ENCODE measurements around the gene TCF4. TPM values are rescaled to one million over a fixed set of nuclear protein-coding genes. Genes with fewer than 3 reads are reported as not detected.

TCF4 gene
- total and polyA plus RNA-seq, 2 experiments from 2014 or later = 77.7 to 89.2 TPM

- TF ChIP-seq EZH2 (IDR thresholded peaks at IDR 0.05; ENCODE audit: low read depth, unreplicated experiment) (no peak), JUNB (IDR thresholded peaks at IDR 0.05; ENCODE audit: unreplicated experiment) (no peak)
Observed at GRCh38 chr18:55466789-55467188, 121.2 kb downstream of the TCF4 start (continued).

- Mint-ChIP-seq H3K4me1 (peaks cover 80% of the 10 kb centered on the region), H3K27me3 (ENCODE audit: insufficient read depth, low read depth, poor library complexity) (no peaks in the 10 kb centered on the region), H3K36me3 (ENCODE audit: low read depth) (peaks cover 3% of the 10 kb centered on the region; the same call in 1 of the 3 replicates), H3K4me3 (no peak overlapping the region), H3K9me3 (no peaks in the 10 kb centered on the region), H3K27ac (peak overlapping the region; percentile 72)
- H3K36me3 ChIP-seq (ENCODE audit: insufficient read depth) = no peaks in the 10 kb centered on the region
- TF ChIP-seq ETS1 (IDR thresholded peaks at IDR 0.05) = no peak
- H4K20me1 ChIP-seq (replicated peaks; ENCODE audit: insufficient read depth) = 0 out of 2 replicates have a peak, but pooled peaks cover 5% of the 10 kb centered on the region
- H3K4me1 ChIP-seq (ENCODE audit: insufficient read depth) = peaks cover 35% of the 10 kb centered on the region
- H3K27me3 ChIP-seq (ENCODE audit: insufficient read depth) = no peaks in the 10 kb centered on the region
- ATAC-seq (peak; percentile 58), DNase-seq (ENCODE audit: low spot score) (peak; percentile 26)
- H3K4me2 ChIP-seq = no peak overlapping the region
- no peak overlapping the region for H2AFZ ChIP-seq
- H3K27ac ChIP-seq (ENCODE audit: low read depth) = peak overlapping the region; percentile 28; the same call in 1 of the 2 replicates
- H3K9me2 ChIP-seq (ENCODE audit: insufficient read depth) = no peaks in the 10 kb centered on the region
- H3F3A ChIP-seq (replicated peaks; ENCODE audit: low read depth) = no peaks in the 10 kb centered on the region; the same call in 1 of the 2 replicates
- no peak overlapping the region for H3K4me3 ChIP-seq
- H3K79me2 ChIP-seq (replicated peaks; ENCODE audit: insufficient read depth) = peaks cover 57% of the 10 kb centered on the region
Observed at GRCh38 chr18:55465313-55465712, 122.7 kb downstream of the TCF4 start.

- Histone ChIP-seq H3K9me2 (ENCODE audit: insufficient read depth) (no peaks in the 10 kb centered on the region), H4K20me1 (replicated peaks; ENCODE audit: insufficient read depth) (0 out of 2 replicates have a peak, but pooled peaks cover 5% of the 10 kb centered on the region), H3F3A (replicated peaks; ENCODE audit: low read depth) (no peaks in the 10 kb centered on the region; the same call in 1 of the 2 replicates), H3K4me2 (no peak overlapping the region), H3K79me2 (replicated peaks; ENCODE audit: insufficient read depth) (peaks cover 51% of the 10 kb centered on the region), H3K4me1 (ENCODE audit: insufficient read depth) (peaks cover 38% of the 10 kb centered on the region), H3K36me3 (ENCODE audit: insufficient read depth) (no peaks in the 10 kb centered on the region), H3K27me3 (ENCODE audit: insufficient read depth) (no peaks in the 10 kb centered on the region), H3K27ac (ENCODE audit: low read depth) (no peak overlapping the region), H3K4me3 (no peak overlapping the region), H2AFZ (no peak overlapping the region)
- DNase-seq (ENCODE audit: low spot score) = no peak
- no peaks in the 10 kb centered on the region for H3K27me3 Mint-ChIP-seq (ENCODE audit: insufficient read depth, low read depth, poor library complexity)
- no peaks in the 10 kb centered on the region for H3K9me3 Mint-ChIP-seq
- no peak for ATAC-seq
- no peak overlapping the region for H3K4me3 Mint-ChIP-seq
- H3K4me1 Mint-ChIP-seq = peaks cover 81% of the 10 kb centered on the region
- peak overlapping the region; percentile 42; the same call in 1 of the 2 replicates for H3K27ac Mint-ChIP-seq
- H3K36me3 Mint-ChIP-seq (ENCODE audit: low read depth) = peaks cover 3% of the 10 kb centered on the region; the same call in 1 of the 3 replicates
- TF ChIP-seq, protein P1, sequence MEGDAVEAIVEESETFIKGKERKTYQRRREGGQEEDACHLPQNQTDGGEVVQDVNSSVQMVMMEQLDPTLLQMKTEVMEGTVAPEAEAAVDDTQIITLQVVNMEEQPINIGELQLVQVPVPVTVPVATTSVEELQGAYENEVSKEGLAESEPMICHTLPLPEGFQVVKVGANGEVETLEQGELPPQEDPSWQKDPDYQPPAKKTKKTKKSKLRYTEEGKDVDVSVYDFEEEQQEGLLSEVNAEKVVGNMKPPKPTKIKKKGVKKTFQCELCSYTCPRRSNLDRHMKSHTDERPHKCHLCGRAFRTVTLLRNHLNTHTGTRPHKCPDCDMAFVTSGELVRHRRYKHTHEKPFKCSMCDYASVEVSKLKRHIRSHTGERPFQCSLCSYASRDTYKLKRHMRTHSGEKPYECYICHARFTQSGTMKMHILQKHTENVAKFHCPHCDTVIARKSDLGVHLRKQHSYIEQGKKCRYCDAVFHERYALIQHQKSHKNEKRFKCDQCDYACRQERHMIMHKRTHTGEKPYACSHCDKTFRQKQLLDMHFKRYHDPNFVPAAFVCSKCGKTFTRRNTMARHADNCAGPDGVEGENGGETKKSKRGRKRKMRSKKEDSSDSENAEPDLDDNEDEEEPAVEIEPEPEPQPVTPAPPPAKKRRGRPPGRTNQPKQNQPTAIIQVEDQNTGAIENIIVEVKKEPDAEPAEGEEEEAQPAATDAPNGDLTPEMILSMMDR (conservative IDR thresholded peaks at IDR 0.05; ENCODE audit: low read depth in 2 of 2) = no peak
- TF ChIP-seq EZH2phosphoT487 (IDR thresholded peaks at IDR 0.05; ENCODE audit: unreplicated experiment) (no peak), NANOG (IDR thresholded peaks at IDR 0.05; ENCODE audit: borderline replicate concordance) (no peak), CREB1 (CRISPR knock-in tag; IDR thresholded peaks at IDR 0.05; ENCODE audit: low read depth) (no peak), JUNB (IDR thresholded peaks at IDR 0.05; ENCODE audit: unreplicated experiment) (no peak)
- TF ChIP-seq, protein P2, sequence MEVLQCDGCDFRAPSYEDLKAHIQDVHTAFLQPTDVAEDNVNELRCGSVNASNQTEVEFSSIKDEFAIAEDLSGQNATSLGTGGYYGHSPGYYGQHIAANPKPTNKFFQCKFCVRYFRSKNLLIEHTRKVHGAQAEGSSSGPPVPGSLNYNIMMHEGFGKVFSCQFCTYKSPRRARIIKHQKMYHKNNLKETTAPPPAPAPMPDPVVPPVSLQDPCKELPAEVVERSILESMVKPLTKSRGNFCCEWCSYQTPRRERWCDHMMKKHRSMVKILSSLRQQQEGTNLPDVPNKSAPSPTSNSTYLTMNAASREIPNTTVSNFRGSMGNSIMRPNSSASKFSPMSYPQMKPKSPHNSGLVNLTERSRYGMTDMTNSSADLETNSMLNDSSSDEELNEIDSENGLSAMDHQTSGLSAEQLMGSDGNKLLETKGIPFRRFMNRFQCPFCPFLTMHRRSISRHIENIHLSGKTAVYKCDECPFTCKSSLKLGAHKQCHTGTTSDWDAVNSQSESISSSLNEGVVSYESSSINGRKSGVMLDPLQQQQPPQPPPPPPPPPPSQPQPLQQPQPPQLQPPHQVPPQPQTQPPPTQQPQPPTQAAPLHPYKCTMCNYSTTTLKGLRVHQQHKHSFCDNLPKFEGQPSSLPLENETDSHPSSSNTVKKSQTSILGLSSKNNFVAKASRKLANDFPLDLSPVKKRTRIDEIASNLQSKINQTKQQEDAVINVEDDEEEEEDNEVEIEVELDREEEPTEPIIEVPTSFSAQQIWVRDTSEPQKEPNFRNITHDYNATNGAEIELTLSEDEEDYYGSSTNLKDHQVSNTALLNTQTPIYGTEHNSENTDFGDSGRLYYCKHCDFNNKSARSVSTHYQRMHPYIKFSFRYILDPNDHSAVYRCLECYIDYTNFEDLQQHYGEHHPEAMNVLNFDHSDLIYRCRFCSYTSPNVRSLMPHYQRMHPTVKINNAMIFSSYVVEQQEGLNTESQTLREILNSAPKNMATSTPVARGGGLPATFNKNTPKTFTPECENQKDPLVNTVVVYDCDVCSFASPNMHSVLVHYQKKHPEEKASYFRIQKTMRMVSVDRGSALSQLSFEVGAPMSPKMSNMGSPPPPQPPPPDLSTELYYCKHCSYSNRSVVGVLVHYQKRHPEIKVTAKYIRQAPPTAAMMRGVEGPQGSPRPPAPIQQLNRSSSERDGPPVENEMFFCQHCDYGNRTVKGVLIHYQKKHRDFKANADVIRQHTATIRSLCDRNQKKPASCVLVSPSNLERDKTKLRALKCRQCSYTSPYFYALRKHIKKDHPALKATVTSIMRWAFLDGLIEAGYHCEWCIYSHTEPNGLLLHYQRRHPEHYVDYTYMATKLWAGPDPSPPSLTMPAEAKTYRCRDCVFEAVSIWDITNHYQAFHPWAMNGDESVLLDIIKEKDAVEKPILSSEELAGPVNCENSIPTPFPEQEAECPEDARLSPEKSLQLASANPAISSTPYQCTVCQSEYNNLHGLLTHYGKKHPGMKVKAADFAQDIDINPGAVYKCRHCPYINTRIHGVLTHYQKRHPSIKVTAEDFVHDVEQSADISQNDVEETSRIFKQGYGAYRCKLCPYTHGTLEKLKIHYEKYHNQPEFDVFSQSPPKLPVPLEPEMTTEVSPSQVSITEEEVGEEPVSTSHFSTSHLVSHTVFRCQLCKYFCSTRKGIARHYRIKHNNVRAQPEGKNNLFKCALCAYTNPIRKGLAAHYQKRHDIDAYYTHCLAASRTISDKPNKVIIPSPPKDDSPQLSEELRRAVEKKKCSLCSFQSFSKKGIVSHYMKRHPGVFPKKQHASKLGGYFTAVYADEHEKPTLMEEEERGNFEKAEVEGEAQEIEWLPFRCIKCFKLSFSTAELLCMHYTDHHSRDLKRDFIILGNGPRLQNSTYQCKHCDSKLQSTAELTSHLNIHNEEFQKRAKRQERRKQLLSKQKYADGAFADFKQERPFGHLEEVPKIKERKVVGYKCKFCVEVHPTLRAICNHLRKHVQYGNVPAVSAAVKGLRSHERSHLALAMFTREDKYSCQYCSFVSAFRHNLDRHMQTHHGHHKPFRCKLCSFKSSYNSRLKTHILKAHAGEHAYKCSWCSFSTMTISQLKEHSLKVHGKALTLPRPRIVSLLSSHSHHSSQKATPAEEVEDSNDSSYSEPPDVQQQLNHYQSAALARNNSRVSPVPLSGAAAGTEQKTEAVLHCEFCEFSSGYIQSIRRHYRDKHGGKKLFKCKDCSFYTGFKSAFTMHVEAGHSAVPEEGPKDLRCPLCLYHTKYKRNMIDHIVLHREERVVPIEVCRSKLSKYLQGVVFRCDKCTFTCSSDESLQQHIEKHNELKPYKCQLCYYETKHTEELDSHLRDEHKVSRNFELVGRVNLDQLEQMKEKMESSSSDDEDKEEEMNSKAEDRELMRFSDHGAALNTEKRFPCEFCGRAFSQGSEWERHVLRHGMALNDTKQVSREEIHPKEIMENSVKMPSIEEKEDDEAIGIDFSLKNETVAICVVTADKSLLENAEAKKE (CRISPR knock-in tag; IDR thresholded peaks at IDR 0.05) = no peak
Observed at GRCh38 chr18:55464581-55464980, 123.4 kb downstream of the TCF4 start.

Data from GM23338 (cell line).